SW480 (cell line): Measurements from ENCODE around the gene SLC17A4.

ENCODE experiments used
- DNase-seq: peaks from one replicate; pipeline ENCODE4 v3.0.0-alpha.2; 2016; ENCODE audit warnings: low spot score

SLC17A4 gene

DNA sequence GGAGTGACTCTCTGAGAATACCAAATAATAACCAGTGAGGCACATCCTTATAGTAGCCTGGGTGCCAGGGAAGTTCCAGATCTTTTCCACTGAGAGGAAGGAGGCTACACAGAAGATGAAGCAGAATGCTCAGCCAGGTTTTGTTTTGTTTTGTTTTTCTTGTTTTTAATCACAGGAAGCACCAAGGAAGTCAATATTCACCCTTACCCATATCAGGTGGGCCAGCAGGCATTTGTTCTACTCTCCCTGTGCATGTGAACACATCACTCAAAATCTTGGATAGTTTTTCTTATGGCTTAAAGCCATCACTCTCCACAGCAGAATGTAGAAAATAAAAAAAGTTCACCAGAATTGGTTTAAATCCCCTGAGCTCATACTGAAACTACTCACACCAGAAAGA, 66.8 kb downstream of the SLC17A4 start:
- DNase-seq, result no peak

DNA sequence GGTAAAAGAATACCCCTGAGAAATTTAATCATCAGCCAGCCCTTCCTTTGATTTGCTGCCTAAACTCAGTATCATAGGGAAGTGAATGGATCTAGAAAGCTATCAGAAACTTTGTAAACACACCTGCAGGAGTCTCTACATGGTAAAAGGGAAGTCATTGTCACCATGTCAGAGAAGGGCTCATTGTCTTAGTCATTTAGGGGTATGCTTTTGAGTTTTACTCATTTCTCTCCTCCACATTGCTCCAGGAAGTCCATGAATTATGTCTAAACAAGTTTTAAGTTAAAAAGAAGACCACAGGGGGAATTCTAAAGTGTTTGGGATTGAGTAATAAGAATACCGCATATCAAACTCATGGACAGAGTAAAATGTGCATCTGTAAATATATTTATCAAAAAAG, 74.8 kb downstream of the SLC17A4 start:
- DNase-seq, result no peak

DNA sequence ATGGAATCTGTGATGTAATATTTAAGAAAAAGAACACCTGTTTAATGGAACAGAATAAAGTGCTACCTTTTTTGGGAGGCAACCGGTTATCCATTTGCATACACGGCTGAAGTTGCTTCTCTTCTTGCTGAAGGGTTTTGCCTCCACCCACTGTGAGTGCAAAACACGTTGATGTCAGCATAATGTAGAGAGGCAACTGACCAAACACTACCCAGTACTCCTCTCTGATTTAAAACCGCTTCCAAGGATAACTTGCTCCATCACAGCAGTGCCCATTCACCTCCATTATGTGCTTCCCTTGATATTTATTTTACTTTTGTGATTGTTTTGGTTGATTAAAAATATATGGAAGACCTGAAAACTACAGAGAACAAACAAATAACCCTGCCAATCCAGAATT, 75.9 kb downstream of the SLC17A4 start:
- no peak for DNase-seq
